ENCODE data around the gene CDCP1.

GRCh38 chr3:45125550-45126026 is 20.6 kb downstream of the CDCP1 start:
- TF ChIP-seq, protein P1, sequence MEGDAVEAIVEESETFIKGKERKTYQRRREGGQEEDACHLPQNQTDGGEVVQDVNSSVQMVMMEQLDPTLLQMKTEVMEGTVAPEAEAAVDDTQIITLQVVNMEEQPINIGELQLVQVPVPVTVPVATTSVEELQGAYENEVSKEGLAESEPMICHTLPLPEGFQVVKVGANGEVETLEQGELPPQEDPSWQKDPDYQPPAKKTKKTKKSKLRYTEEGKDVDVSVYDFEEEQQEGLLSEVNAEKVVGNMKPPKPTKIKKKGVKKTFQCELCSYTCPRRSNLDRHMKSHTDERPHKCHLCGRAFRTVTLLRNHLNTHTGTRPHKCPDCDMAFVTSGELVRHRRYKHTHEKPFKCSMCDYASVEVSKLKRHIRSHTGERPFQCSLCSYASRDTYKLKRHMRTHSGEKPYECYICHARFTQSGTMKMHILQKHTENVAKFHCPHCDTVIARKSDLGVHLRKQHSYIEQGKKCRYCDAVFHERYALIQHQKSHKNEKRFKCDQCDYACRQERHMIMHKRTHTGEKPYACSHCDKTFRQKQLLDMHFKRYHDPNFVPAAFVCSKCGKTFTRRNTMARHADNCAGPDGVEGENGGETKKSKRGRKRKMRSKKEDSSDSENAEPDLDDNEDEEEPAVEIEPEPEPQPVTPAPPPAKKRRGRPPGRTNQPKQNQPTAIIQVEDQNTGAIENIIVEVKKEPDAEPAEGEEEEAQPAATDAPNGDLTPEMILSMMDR (IDR thresholded peaks at IDR 0.05 in 8 of 11, conservative IDR thresholded peaks at IDR 0.05 in 3 of 11), result no peak
- TF ChIP-seq POLR2A (IDR thresholded peaks at IDR 0.05) (no peak), POLR2AphosphoS5 (IDR thresholded peaks at IDR 0.05) (no peak)

All from spleen (tissue), 7 donors.